ENCODE measurements around the gene HAPSTR1. TPM values are rescaled to one million over a fixed set of nuclear protein-coding genes. Genes with fewer than 3 reads are reported as not detected.

HAPSTR1 gene
- total and polyA plus RNA-seq, 2 of the 13 experiments (the other 11 are each of a cell fraction or from before 2014, with no cell fraction given): 25.2 to 83.2 TPM

GRCh38 chr16:9122342-9122741, 30.9 kb downstream of the HAPSTR1 start:
- peaks cover 13% of the 10 kb centered on the region for H3K4me1 ChIP-seq (ENCODE audit: insufficient read depth, low read length)
- no peak overlapping the region for H3K9ac ChIP-seq (ENCODE audit: insufficient read depth, low read depth, low read length)
- ChIA-PET CTCF (ENCODE audit: low intra/inter-chr PET ratio, low total read pairs) (no interaction called here), POLR2A (interaction anchor here (0.7 to 2.1 kb wide), 2 partner anchors 10 to 31 kb away, joined by 3 to 9 read pairs; partner anchors contain the start of gene HAPSTR1)
- WGBS (ENCODE audit: low lambda C conversion rate): 92% methylated on average over 4 of the region's 5 CpGs
- TF ChIP-seq, protein P1, sequence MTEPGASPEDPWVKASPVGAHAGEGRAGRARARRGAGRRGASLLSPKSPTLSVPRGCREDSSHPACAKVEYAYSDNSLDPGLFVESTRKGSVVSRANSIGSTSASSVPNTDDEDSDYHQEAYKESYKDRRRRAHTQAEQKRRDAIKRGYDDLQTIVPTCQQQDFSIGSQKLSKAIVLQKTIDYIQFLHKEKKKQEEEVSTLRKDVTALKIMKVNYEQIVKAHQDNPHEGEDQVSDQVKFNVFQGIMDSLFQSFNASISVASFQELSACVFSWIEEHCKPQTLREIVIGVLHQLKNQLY (CRISPR knock-in tag; IDR thresholded peaks at IDR 0.05): no peak
- TF ChIP-seq TBX2 (CRISPR knock-in tag; IDR thresholded peaks at IDR 0.05; ENCODE audit: borderline replicate concordance) (no peak), SETDB1 (CRISPR knock-in tag; IDR thresholded peaks at IDR 0.05; ENCODE audit: borderline replicate concordance) (no peak), HOXA3 (CRISPR knock-in tag; IDR thresholded peaks at IDR 0.05) (no peak), AGO2 (optimal IDR thresholded peaks at IDR 0.05; ENCODE audit: low read depth, low read length) (peak; percentile 57), ZNF501 (CRISPR knock-in tag; IDR thresholded peaks at IDR 0.05) (0 out of 2 replicates have a peak, but pooled peaks have one; percentile 8), SKI (IDR thresholded peaks at IDR 0.05; ENCODE audit: partially characterized antibody) (no peak), ZNF607 (CRISPR knock-in tag; IDR thresholded peaks at IDR 0.05; ENCODE audit: borderline replicate concordance) (no peak), RBAK (CRISPR knock-in tag; IDR thresholded peaks at IDR 0.05) (no peak), ZMAT3 (CRISPR knock-in tag; conservative IDR thresholded peaks at IDR 0.05) (no peak), JDP2 (CRISPR knock-in tag; IDR thresholded peaks at IDR 0.05; ENCODE audit: borderline replicate concordance) (no peak), SALL1 (CRISPR knock-in tag; IDR thresholded peaks at IDR 0.05) (no peak), ZMYM4 (CRISPR knock-in tag; IDR thresholded peaks at IDR 0.05) (no peak), ZBTB43 (CRISPR knock-in tag; conservative IDR thresholded peaks at IDR 0.05) (no peak), SNAPC2 (CRISPR knock-in tag; IDR thresholded peaks at IDR 0.05) (no peak), MYC (CRISPR knock-in tag; IDR thresholded peaks at IDR 0.05; ENCODE audit: borderline replicate concordance) (no peak), ZNF687 (CRISPR knock-in tag; IDR thresholded peaks at IDR 0.05) (0 out of 2 replicates have a peak, but pooled peaks have one; percentile 10)
- TF ChIP-seq, protein P2, sequence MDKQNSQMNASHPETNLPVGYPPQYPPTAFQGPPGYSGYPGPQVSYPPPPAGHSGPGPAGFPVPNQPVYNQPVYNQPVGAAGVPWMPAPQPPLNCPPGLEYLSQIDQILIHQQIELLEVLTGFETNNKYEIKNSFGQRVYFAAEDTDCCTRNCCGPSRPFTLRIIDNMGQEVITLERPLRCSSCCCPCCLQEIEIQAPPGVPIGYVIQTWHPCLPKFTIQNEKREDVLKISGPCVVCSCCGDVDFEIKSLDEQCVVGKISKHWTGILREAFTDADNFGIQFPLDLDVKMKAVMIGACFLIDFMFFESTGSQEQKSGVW (CRISPR knock-in tag; IDR thresholded peaks at IDR 0.05; ENCODE audit: borderline replicate concordance): no peak
- FAIRE-seq (no peak), ATAC-seq (no peak), DNase-seq (ENCODE audit: low spot score) (no peak)
- no peaks in the 10 kb centered on the region for H3K9me3 ChIP-seq (ENCODE audit: low read length)
- peaks cover 13 to 38% of the 10 kb centered on the region in 2 experiments for H3K36me3 ChIP-seq (replicated peaks in 1 of 2; ENCODE audit: control insufficient read depth in 1 of 2, insufficient read depth in 2 of 2, low read length in 2 of 2)
- peaks cover 21% of the 10 kb centered on the region for H3K79me2 ChIP-seq (ENCODE audit: insufficient read depth, low read length)
- intact Hi-C loops (cut with micrococcal nuclease; ENCODE audit: unreplicated experiment) (no loop called here), in situ Hi-C loops (cut with HindIII; ENCODE audit: extremely low pct_ligation_motif_present, low pct_unique_long_range_greater_than_20kb) (no loop called here)
- H3K4me3 ChIP-seq (replicated peaks in 1 of 3; ENCODE audit: insufficient read depth in 1 of 3, low read depth in 2 of 3, low read length in 3 of 3): no peak overlapping the region
- BruUV-seq (replicated peaks): no TSS peak
- no peaks in the 10 kb centered on the region for H3K27me3 ChIP-seq (ENCODE audit: control insufficient read depth in 1 of 2, insufficient read depth in 2 of 2, low read length in 2 of 2)
- H3K4me2 ChIP-seq (ENCODE audit: low read depth, low read length): no peak overlapping the region
- no peak overlapping the region for H2AFZ ChIP-seq (ENCODE audit: low read length)
- no peaks in the 10 kb centered on the region for H4K20me1 ChIP-seq (ENCODE audit: insufficient read depth, low read length)
- no peak overlapping the region for H3K27ac ChIP-seq (ENCODE audit: extremely low read length, insufficient read depth, low read length)
